Activated CD4-positive, alpha-beta T cell treated with anti-CD3 and anti-CD28 coated beads, Interleukin-2, amount 50 U/mL, for 1 hour (primary cell): ENCODE measurements around the gene COL4A2.
A peak's percentile ranks its signal among the peaks of the same experiment; 100 is the strongest.
"Not testable (repeated sequence)": the region's sequence is repeated elsewhere in the genome, so short reads cannot be mapped to it uniquely, and the experiment has no call there.

Experiments
- DNase-seq: peaks from one replicate; pipeline ENCODE4 v3.0.0-alpha.2; 2020

COL4A2 gene

GRCh38 chr13:110523180-110523579 is 216.1 kb downstream of the COL4A2 start:
- no peak for DNase-seq

GRCh38 chr13:110523838-110524540 is 216.9 kb downstream of the COL4A2 start:
- no peak for DNase-seq

- DNase-seq, result no peak
Measured at GRCh38 chr13:110524541-110525257, 217.6 kb downstream of the COL4A2 start.

- DNase-seq, result peak; percentile 3
Measured at GRCh38 chr13:110525328-110526319, 218.5 kb downstream of the COL4A2 start.

GRCh38 chr13:110528371-110528770 is 221.3 kb downstream of the COL4A2 start:
- no peak for DNase-seq

- DNase-seq, result no peak
Measured at GRCh38 chr13:110528911-110529310, 221.8 kb downstream of the COL4A2 start.

GRCh38 chr13:110529522-110530311 is 222.6 kb downstream of the COL4A2 start:
- DNase-seq, result no peak

- no peak for DNase-seq
Measured at GRCh38 chr13:110531100-110531499, 224.0 kb downstream of the COL4A2 start.

GRCh38 chr13:110531671-110532083 is 224.6 kb downstream of the COL4A2 start:
- DNase-seq, result no peak

GRCh38 chr13:110532258-110532657 is 225.2 kb downstream of the COL4A2 start:
- not testable (repeated sequence) for DNase-seq

- DNase-seq, result no peak
Measured at GRCh38 chr13:110533771-110534670, 226.9 kb downstream of the COL4A2 start.

- no peak for DNase-seq
Measured at GRCh38 chr13:110535526-110535925, 228.4 kb downstream of the COL4A2 start.

GRCh38 chr13:110536006-110536693 is 229.1 kb downstream of the COL4A2 start:
- DNase-seq, result no peak

- no peak for DNase-seq
Measured at GRCh38 chr13:110538632-110539031, 231.5 kb downstream of the COL4A2 start.

GRCh38 chr13:110539894-110540293 is 232.8 kb downstream of the COL4A2 start:
- DNase-seq, result no peak

GRCh38 chr13:110540871-110541525 is 233.9 kb downstream of the COL4A2 start:
- DNase-seq, result no peak

GRCh38 chr13:110541526-110541920 is 234.4 kb downstream of the COL4A2 start:
- no peak for DNase-seq

GRCh38 chr13:110542169-110542796 is 235.2 kb downstream of the COL4A2 start:
- DNase-seq, result no peak

- DNase-seq, result no peak
Measured at GRCh38 chr13:110546378-110546777, 239.3 kb downstream of the COL4A2 start.

- DNase-seq, result no peak
Measured at GRCh38 chr13:110546926-110547325, 239.8 kb downstream of the COL4A2 start.
